Measurements from ENCODE around the gene PSMD14.
"Not testable (repeated sequence)": the region's sequence is repeated elsewhere in the genome, so short reads cannot be mapped to it uniquely, and the experiment has no call there.

PSMD14 gene

DNA sequence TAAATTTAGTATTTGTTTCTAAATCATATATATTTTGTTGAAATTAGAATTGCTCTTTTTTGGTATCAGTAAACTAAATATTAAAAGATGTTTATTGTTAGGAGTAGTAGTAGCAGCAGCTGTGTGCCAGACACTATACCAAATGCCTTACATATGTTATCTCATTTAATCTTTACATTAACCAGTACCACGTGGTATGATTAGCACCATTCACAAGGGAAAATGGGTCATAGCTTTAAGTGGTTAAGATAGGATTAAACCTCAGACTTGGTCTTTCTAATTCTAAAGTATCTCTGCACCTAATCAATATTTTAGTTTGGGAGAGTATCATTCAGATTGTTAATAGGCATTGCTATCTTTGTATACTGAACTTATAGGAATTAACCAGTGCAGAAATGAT, 29.0 kb downstream of the PSMD14 start:
- no peak for DNase-seq (ENCODE audit: low spot score)

DNA sequence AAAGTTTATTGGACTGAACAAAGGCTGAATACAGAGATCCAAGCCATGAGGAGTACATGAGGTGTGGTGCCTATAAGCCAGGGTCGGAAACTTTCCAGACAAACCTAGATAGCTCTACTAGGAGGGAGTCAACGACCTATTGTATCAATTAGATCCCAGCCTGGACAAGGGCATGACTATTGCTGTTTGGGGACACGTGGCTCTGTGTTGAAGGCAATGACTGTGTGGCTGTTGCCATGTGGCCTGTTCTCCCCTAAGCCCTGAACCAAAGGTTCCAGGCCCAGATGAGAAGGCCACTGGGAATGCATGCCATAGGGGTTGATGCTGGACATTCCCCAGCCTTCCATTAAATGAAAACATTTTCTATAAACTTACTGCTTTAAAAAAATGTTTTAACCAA, 31.3 kb downstream of the PSMD14 start:
- DNase-seq (ENCODE audit: low spot score), result not testable (repeated sequence)

DNA sequence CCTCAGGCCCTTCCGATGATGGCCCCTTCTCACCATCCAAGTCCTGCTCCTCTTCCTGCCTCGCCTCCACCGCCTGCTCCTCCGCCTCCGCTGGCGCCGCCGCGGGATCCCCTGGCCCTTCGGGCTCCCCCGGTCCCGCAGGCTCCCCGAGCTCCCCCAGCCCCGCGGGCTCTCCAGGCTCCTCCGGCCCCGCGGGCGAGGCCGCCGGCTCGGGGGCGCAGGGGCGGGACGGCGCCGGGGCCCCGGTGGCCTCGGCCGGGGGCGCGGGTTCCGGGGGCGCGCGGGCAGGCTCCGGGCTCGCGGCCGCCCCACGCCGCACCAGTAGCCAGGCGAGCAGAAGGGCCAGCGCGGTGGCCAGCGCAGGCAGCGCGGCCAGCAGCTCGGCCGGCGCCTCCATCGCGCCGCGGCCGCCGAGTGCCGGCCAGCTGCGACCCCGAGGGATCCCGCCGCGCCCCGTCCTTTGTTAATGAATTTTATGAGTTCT, 32.7 kb downstream of the PSMD14 start:
- DNase-seq (ENCODE audit: low spot score), result not testable (repeated sequence)

DNA sequence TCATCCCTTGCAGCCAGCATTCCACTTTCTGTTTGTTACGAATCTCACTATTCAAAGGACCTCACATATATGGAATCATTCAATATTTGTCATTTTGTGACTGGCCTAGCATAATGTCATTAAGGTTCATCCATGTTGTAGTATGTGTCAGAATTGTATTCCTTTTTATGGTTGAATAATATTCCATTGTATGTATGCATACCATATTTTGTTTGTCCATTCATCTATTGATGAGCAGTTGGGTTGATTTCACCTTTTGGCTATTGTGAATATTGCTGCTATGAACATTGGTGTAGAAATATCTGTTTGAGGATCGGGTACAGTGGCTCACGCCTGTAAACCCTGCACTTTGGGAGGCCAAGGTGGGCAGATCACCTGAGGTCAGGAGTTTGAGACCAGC, 35.0 kb downstream of the PSMD14 start:
- DNase-seq (ENCODE audit: low spot score), result no peak

DNA sequence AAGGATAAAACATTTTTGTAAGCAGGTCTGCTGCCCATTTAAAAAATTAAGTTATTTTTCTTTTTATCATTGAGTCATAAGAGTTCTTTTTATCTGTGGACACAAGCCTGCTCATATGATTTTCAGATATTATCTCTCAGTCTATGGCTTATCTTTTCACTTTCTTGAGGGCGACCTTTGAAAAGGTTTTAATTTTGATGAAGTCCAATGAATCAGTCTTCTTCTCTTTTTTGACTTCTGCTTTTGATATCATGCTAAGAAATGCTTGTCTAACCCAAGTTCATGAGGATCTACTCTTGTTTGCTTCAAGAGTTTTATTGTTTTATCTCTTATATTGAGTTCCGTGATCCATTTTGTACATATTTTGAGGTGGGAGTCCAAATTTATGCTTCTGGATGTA, 36.5 kb downstream of the PSMD14 start:
- DNase-seq (ENCODE audit: low spot score), result no peak

DNA sequence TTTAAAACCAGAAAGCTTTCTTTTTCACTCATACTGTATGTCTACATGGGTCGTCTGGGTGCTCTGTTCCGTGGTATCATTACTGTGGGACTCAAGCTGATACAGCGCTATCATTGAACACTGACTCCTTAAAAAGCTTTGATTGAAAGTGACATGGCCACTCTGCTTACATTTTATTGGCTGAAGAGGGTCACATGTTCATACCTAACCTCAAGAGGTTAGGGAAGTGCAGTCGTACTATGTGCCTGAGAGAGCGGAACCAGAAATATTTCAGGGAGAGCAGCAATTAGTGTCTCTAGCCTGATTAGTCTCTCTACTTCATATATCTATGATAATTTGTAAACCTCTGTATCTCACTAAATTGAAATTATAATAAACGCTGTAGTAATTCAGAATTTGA, 43.5 kb downstream of the PSMD14 start:
- DNase-seq (ENCODE audit: low spot score), result no peak

DNA sequence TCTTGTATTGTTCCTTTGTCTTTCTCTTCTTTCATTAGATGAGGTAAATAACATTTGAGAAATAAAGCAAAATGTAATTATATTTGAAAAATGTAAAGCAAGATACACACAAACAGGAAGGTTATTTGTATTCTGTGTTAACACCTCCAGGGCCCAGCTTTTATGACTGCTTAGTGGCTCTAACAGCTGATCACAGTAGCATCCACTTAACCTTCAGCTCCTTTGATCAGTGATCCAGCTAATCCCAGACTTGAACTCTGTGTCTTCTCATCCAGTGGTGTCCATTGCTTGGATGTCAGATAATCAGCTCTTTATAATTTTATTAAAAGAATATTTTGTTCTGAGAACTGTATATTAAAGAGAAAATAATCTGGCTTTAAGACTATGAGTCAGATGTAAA, 44.5 kb downstream of the PSMD14 start:
- DNase-seq (ENCODE audit: low spot score), result no peak

DNA sequence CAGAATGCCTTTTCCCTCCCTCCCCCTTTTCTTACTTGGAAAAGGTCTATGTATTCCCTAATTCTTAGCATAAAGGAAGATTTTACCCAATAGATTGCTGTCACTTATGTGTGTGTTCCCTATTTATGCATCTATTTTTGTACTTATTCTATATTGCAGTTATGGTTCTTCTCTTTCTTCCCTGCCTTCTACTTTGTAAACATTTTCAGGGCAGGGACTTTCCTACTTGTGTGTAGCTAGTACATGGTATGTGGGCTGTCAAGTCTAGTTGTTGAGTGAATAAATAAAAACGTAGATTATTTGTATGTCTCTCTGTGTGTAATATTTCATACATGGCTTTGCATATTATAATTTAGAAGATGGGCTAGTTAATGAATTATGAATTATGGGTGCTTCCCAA, 45.3 kb downstream of the PSMD14 start:
- DNase-seq (ENCODE audit: low spot score), result no peak

DNA sequence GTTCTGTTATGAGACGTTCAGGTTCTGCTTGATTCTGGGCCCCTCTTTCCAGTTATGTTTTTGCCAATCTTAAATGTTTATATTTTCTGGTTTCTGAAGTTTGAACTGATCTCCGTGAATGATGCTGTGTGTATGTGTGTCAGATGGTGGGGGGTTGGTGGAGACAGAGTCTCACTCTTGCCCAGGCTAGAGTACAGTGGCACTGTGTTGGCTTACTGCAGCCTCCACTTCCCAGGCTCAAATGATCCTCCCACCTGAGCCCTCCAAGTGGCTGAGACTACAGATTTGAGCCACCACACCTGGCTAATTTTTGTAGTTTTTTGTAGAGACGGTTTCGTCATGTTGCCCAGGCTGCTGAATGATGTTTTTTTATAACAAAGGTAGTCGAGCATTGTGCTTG, 45.9 kb downstream of the PSMD14 start:
- DNase-seq (ENCODE audit: low spot score), result no peak

DNA sequence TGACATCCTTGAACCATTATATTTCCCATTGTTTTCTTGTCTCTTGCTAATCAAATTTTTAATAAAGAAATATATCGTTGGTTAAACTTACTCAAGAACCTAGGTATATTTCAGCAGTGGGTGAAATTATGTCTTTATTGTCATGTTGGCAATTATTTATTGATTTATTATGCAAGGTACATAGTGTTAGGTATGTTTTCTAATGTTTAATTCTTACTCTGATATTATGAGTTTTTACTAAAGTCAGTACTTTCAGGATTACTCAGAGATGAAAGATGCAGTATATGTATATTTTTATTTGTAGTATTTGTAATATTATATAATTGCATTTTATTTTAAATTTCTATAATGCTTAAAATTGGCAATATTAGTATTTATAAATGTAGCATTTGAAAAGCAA, 46.9 kb downstream of the PSMD14 start:
- DNase-seq (ENCODE audit: low spot score), result no peak

DNA sequence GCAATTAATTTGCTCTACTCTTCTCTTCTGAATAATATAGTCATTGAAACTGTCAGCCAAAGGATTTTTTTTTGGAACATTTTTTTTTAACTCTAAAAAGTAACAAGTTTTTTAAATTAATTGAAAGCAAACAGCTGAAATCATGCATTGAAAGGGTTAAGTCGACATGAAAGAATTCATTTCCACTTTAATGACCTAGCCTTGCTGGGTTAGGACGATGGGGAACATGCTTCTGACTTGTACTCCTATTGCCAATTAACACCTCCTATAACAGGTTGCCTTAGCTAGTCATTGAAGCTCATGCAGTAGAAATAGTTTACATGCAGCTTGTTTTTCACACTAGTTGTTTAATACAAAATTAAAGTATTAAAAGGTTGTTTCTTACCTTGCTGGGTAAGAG, 47.8 kb downstream of the PSMD14 start:
- DNase-seq (ENCODE audit: low spot score), result no peak

DNA sequence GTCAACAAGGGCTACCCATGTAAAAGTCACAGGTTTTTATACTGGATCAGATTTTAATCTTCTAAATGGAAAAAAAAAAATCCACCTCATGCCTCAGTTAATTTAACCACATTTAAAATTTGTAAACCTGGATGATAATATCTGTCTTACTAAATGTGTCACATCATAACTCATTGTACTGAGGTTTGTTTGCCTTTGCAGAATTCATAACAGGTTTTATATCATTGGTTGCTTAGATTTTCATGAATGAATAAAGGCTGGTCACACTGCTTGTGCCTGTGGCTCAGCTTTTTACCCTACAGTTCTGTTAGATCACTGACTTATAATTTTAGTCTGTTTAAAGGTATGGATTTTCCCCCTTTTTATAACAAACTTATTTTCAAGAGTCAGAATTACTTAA, 48.9 kb downstream of the PSMD14 start:
- DNase-seq (ENCODE audit: low spot score), result no peak

DNA sequence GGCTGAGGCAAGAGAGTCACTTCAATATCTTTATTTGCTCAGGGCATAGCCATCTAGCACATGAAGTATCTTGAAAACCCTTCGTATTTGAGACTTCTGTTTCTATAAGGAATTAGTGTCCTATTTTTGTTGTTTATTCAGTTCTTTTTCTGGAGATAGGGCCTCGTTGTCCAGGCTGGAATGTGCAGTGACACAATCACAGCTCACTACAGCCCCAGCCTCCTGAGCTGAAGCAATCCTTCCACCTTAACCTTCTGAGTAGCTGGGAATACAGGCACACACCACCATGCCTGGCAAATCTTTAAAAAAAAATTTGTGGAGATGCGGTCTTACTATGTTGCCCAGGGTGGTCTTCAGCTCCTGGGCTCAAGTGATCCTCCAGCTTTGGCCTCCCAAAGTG, 50.6 kb downstream of the PSMD14 start:
- no peak for DNase-seq (ENCODE audit: low spot score)

DNA sequence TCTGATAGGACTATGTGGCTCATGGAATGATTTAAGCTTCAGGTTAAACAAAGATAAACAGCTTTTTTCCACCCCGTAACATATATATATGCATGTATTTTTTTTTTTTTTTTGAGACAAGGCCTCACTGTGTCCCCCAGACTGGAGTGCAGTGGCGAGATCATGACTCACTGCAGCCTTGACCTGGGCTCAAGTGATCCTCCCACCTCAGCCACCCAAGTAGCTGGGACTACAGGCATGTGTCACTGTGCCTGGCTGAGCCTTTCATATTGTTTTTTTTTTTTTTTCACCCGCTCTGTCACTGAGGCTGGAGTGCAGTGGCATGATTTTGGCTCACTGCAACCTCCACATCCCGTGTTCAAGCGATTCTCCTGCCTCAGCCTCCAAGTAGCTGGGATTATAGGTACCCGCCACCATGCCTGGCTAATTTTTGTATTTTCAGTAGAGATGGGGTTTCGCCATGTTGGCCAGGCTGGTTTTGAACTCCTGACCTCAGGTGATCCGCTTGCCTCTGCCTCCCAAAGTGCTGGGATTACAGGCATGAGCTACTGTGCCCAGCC, 52.0 kb downstream of the PSMD14 start:
- DNase-seq (ENCODE audit: low spot score), result not testable (repeated sequence)

DNA sequence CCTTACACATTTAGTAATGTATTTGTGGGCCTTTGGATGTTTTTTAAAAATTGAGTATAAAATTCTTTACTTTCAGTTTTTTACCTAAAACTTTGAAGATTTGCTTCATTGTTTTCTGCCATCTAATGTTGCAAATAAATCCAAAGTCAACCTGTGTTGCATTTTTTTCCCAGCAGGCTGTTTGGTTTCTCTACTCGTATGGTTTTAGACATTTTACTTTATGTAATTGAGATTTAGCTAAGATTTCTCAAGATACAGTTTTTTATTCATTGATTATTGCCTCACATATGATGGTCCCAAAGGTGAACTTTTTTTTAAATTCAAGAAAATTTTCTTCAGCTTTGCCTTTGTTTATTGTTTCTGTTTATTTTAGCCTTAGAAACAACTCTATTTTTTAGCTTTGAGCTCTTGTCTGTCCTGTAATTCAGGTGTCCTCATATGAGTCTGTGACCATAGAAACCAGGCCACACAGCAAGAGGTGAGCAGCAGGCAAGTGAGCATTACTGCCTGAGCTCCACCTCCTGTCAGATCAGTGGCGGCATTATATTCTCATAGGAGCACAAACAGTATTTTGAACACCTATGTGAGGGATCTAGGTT, 54.4 kb downstream of the PSMD14 start:
- no peak for DNase-seq (ENCODE audit: low spot score)

DNA sequence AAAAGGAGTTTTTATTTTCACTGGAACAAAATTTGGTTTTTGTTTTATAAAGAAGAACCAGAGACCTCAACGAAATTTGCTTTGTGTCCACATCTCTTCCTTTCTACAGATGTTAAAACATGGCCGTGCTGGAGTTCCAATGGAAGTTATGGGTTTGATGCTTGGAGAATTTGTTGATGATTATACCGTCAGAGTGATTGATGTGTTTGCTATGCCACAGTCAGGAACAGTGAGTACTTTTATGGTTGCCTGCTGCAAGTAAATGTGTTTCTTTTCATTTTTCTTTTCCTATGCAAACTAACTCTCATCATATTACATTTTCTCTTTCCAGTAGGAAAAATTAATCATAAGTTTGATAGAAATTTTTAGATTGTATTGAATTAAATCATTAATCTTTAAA, 59.5 kb downstream of the PSMD14 start:
- no peak for DNase-seq (ENCODE audit: low spot score)

DNA sequence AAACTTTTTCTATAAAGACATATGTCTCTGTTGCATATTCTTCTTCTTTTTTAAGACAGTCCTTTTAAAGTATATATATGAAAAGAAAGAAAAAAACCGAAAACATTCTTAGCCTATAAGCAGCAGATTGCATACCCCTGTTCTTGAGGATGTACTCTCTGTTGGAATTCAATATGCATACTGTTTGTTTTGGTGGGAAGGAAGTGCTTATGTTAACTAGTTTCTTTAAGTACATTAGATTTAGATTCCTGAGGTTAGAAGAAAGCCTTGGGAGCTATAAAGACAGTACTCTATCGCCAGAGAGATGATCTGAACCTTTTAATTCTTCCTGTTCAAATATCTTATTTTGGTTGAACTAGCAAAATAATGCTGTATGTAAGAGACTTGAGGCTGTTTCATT, 61.1 kb downstream of the PSMD14 start:
- DNase-seq (ENCODE audit: low spot score), result no peak

DNA sequence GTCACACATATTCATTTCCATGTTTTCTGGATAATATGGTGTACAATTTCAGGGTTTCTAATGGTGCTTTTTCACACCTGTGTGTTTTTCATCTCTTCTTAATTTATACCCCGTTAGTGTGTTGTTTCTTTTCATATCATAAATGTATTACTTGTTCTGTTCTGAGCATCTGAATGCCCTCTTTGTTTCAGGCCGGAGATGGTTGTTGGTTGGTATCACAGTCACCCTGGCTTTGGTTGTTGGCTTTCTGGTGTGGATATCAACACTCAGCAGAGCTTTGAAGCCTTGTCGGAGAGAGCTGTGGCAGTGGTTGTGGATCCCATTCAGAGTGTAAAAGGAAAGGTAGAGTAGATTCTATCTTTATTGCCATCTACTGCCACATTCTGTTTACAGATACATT, 62.8 kb downstream of the PSMD14 start:
- no peak for DNase-seq (ENCODE audit: low spot score)

DNA sequence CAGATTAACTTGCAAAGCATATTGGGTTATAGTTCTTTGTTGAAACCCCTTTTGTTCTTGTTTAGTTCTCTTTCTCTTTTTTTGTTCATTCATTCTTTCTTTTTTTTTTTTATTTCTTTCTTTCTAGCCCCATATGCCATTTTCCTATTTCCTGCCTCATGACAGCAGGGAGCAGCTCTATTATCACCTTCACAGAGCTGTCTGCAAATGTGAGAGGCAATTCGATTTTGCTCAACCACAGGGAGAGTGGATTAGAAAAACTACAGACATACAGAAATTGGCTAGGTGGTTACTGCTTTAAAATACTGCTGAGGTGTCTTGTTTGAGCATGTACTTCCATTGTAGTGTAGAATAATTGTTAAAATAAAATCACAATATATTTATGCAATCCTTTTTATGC, 63.6 kb downstream of the PSMD14 start:
- DNase-seq (ENCODE audit: low spot score), result no peak

DNA sequence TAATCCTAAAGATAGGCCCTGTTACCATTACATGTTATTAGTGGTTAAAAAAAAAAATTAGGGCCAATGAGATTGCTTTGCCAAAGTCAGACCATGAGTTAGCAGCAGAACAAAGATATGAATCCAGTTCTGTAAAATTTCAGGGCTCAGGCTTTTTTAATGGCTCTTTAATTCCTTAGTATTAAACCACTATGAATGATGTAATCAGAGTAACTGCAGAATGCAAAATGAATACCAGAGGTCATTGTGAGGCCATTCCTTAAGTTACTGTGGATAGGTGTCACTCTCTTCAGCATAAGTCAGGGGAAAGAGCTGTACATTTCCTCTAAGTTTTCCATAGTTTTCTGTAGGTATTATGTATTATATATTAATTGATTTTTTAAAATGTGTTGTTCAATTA, 65.7 kb downstream of the PSMD14 start:
- no peak for DNase-seq (ENCODE audit: low spot score)

DNA sequence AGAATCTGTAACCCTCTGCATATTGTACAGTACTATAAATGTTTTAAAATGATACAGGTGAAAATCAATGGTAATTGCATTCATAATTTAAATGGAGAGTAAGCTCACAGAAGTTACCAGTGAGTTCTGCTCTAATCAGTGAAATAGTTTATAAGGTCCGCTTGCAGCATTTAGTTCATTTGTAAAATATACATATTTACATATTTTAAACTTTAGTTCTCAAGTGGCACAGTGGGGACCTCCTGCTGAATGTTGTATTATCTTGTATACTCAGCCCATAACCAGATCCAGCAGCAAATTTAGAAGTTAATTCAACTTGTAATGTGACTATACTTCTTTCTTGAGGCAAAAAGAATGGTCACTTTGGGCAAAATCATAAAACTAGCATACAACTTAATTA, 66.2 kb downstream of the PSMD14 start:
- DNase-seq (ENCODE audit: low spot score), result no peak

DNA sequence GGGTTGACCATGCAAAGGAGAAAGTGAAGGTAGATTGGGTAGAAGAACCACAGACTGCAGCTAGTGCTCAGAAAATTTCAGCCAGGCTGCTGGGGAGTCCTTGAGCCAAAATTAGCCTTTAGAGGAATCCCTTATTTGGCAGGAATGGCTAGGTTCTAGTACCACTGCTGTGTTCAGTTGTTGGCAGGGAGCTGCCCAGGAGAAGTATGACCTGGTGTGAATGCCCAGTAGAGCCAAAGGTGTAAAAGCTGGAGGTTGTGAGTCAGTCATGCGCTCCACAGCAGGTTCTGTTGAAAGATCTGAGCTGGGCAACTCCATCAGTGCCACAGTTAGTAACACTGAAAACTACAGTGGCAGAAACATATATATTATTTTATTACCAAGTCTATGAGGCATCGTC, 71.5 kb downstream of the PSMD14 start:
- no peak for DNase-seq (ENCODE audit: low spot score)

DNA sequence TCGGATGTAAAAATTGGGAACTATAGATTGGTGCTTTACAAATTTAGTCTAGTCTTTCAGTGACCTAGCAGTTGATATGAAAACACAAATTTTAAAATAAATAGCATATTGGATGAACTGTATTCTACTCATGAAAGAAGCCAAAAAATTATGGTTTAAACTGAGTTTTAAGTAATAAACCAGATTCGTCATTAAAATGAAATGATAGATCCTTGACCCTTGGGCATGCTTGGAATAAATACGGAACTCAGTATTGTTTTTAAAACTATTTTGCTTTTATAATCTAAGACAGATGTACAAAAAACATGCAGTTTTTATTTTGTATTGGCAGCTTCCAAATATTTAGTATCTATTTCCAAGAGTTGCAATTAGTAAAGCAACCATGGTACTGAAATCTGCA, 73.3 kb downstream of the PSMD14 start:
- DNase-seq (ENCODE audit: low spot score), result no peak

DNA sequence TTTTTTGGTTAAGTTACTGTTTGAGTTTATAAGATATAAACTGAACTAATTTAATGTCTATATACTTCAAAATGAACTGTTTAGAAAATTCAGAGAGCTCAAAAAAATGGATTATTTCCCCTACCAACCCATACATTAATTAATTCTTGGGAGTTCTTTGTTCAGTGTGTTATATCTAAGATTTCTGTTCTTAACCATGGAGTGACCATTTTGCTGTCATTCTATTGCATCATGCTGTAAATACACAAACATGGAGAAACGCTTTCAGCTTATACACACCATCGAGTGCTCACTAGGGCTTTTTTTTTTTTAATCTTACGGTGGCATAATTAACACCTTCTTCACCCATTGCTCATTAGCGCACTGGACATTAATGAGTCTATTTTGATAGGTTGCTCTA, 74.5 kb downstream of the PSMD14 start:
- no peak for DNase-seq (ENCODE audit: low spot score)

DNA sequence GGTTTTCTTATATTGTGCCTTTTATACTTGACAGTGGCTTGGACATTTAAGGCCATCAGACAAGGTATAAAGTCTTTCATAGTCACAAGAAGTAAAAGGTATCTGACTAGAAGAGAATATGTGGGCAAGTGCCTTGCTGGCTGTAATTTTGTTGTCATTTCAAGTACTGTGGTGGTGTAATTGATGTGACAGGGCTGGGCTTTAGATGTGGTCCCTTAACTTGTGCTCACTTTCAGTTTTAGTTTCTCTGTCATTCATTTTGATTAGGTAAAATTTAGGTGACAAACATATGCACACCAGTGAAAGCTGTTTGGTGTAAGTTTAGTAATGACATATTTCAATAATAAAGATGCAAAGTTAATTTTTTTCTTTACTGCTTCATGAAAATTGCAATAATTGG, 76.6 kb downstream of the PSMD14 start:
- DNase-seq (ENCODE audit: low spot score), result no peak
